ENCODE measurements around the gene ARHGAP26. TPM values are rescaled to one million over a fixed set of nuclear protein-coding genes. Genes with fewer than 3 reads are reported as not detected.
"Not testable (repeated sequence)": the region's sequence is repeated elsewhere in the genome, so short reads cannot be mapped to it uniquely, and the experiment has no call there.

The ARHGAP26 gene
- total RNA-seq, 2 donors from 2014 or later = 27.5 to 80.7 TPM

GRCh38 chr5:142961440-142962173 lies 191.4 kb downstream of the ARHGAP26 start:
- TF ChIP-seq CTCF (IDR thresholded peaks at IDR 0.05) = no peak
- no peak for DNase-seq (ENCODE audit: low spot score)
- Histone ChIP-seq H3K36me3 (no peaks in the 10 kb centered on the region), H3K27me3 (replicated peaks; ENCODE audit: insufficient read depth) (no peaks in the 10 kb centered on the region), H3K4me3 (no peak overlapping the region), H3K4me1 (ENCODE audit: control insufficient read depth in 1 of 2, low read depth in 2 of 2) (peaks cover 11 to 24% of the 10 kb centered on the region in 2 donors), H3K27ac (no peak overlapping the region), H3K9me3 (no peaks in the 10 kb centered on the region)
- ATAC-seq (ENCODE audit: insufficient number of reproducible peaks, low FRiP score, low read depth) = no peak

DNA sequence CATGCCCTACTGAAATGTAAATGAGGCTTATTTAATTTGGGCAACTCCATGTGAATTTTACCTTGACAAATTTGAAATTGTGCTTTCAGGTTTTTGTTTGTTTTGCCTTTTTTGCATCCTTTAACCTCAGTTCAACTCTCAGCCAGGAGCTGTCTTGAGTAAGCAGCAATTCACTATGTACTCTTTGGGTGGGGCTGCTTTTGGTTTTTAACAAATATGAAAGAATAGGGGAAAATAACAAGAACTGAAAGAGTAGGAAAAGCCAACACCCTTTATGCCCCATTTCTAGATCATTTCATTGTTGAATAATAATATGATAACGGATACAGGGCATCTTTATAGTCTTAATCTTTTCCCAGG lies 192.0 kb downstream of the ARHGAP26 start:
- Histone ChIP-seq H3K4me3 (no peak overlapping the region), H3K4me1 (ENCODE audit: control insufficient read depth in 1 of 2, low read depth in 2 of 2) (peaks cover 7 to 28% of the 10 kb centered on the region in 2 donors), H3K27me3 (replicated peaks; ENCODE audit: insufficient read depth) (no peaks in the 10 kb centered on the region), H3K27ac (no peak overlapping the region), H3K9me3 (no peaks in the 10 kb centered on the region), H3K36me3 (no peaks in the 10 kb centered on the region)
- TF ChIP-seq CTCF (IDR thresholded peaks at IDR 0.05) = no peak
- DNase-seq (ENCODE audit: low spot score) (no peak), ATAC-seq (ENCODE audit: insufficient number of reproducible peaks, low FRiP score, low read depth) (no peak)

- not testable (repeated sequence) for H3K36me3 ChIP-seq; H3K27ac ChIP-seq; H3K27me3 ChIP-seq (replicated peaks; ENCODE audit: insufficient read depth); H3K9me3 ChIP-seq; H3K4me3 ChIP-seq; DNase-seq (ENCODE audit: low spot score)
- peak; percentile 57 for TF ChIP-seq CTCF (IDR thresholded peaks at IDR 0.05)
- ATAC-seq (ENCODE audit: insufficient number of reproducible peaks, low FRiP score, low read depth) = peak; percentile 50
- H3K4me1 ChIP-seq (ENCODE audit: control insufficient read depth in 1 of 2, low read depth in 2 of 2) = peaks cover 3 to 18% of the 10 kb centered on the region in 2 donors
These were observed 195.3 kb downstream of the ARHGAP26 start for GRCh38 chr5:142965258-142966120.

DNA sequence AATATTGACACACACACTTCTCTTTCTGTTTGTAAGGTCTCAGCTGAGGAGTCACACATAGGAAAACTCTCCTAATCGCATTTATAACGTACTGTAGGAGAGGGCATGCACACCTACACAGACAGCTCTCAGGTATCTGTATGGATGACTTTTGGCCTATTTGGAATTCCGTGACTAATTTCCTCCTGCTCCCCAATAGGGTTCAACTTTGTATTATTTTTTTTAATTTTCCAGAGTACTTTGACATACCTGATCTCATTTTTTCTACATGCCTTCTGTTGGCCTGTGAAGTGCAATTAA lies 195.9 kb downstream of the ARHGAP26 start:
- DNase-seq (ENCODE audit: low spot score) (no peak), ATAC-seq (ENCODE audit: insufficient number of reproducible peaks, low FRiP score, low read depth) (no peak)
- no peak for TF ChIP-seq CTCF (IDR thresholded peaks at IDR 0.05)
- H3K4me3 ChIP-seq = no peak overlapping the region
- no peaks in the 10 kb centered on the region for H3K9me3 ChIP-seq
- H3K4me1 ChIP-seq (ENCODE audit: control insufficient read depth in 1 of 2, low read depth in 2 of 2) = peaks cover 3 to 18% of the 10 kb centered on the region in 2 donors
- H3K36me3 ChIP-seq = no peaks in the 10 kb centered on the region
- no peaks in the 10 kb centered on the region for H3K27me3 ChIP-seq (replicated peaks; ENCODE audit: insufficient read depth)
- H3K27ac ChIP-seq = no peak overlapping the region

GRCh38 chr5:142969186-142969585 lies 199.0 kb downstream of the ARHGAP26 start:
- Histone ChIP-seq H3K36me3 (no peaks in the 10 kb centered on the region), H3K9me3 (no peaks in the 10 kb centered on the region), H3K27ac (no peak overlapping the region), H3K4me3 (no peak overlapping the region), H3K27me3 (replicated peaks; ENCODE audit: insufficient read depth) (no peaks in the 10 kb centered on the region), H3K4me1 (ENCODE audit: control insufficient read depth in 1 of 2, low read depth in 2 of 2) (peaks cover 4 to 18% of the 10 kb centered on the region in 2 donors)
- ATAC-seq (ENCODE audit: insufficient number of reproducible peaks, low FRiP score, low read depth) (no peak), DNase-seq (ENCODE audit: low spot score) (no peak)
- no peak for TF ChIP-seq CTCF (IDR thresholded peaks at IDR 0.05)

Data from thoracic aorta (tissue), 2 donors.